ENCODE data around the gene MINK1.
"Not testable (repeated sequence)": the region's sequence is repeated elsewhere in the genome, so short reads cannot be mapped to it uniquely, and the experiment has no call there.

MINK1 gene

GRCh38 chr17:4846635-4847390 is 13.7 kb downstream of the MINK1 start:
- no peak for DNase-seq (ENCODE audit: low read depth, low spot score)

- no peak for DNase-seq (ENCODE audit: low read depth, low spot score)
Measured at GRCh38 chr17:4849011-4849536, 15.9 kb downstream of the MINK1 start.

GRCh38 chr17:4850246-4850645 is 17.1 kb downstream of the MINK1 start:
- no peak for DNase-seq (ENCODE audit: low read depth, low spot score)

- no peak for DNase-seq (ENCODE audit: low read depth, low spot score)
Measured at GRCh38 chr17:4851084-4851483, 17.9 kb downstream of the MINK1 start.

GRCh38 chr17:4852567-4853207 is 19.5 kb downstream of the MINK1 start:
- DNase-seq (ENCODE audit: low read depth, low spot score): no peak

GRCh38 chr17:4853208-4853671 is 20.1 kb downstream of the MINK1 start:
- DNase-seq (ENCODE audit: low read depth, low spot score): no peak

- no peak for DNase-seq (ENCODE audit: low read depth, low spot score)
Measured at GRCh38 chr17:4854111-4854681, 21.1 kb downstream of the MINK1 start.

- DNase-seq (ENCODE audit: low read depth, low spot score): no peak
Measured at GRCh38 chr17:4856271-4856936, 23.3 kb downstream of the MINK1 start.

GRCh38 chr17:4856937-4857314 is 23.8 kb downstream of the MINK1 start:
- DNase-seq (ENCODE audit: low read depth, low spot score): no peak

GRCh38 chr17:4857347-4857746 is 24.2 kb downstream of the MINK1 start:
- not testable (repeated sequence) for DNase-seq (ENCODE audit: low read depth, low spot score)

GRCh38 chr17:4858068-4858881 is 25.1 kb downstream of the MINK1 start:
- no peak for DNase-seq (ENCODE audit: low read depth, low spot score)

- DNase-seq (ENCODE audit: low read depth, low spot score): no peak
Measured at GRCh38 chr17:4858882-4859260, 25.7 kb downstream of the MINK1 start.

GRCh38 chr17:4859816-4860625 is 26.9 kb downstream of the MINK1 start:
- no peak for DNase-seq (ENCODE audit: low read depth, low spot score)

- DNase-seq (ENCODE audit: low read depth, low spot score): no peak
Measured at GRCh38 chr17:4860651-4861050, 27.5 kb downstream of the MINK1 start.

GRCh38 chr17:4861052-4861451 is 27.9 kb downstream of the MINK1 start:
- DNase-seq (ENCODE audit: low read depth, low spot score): no peak

GRCh38 chr17:4862720-4863119 is 29.6 kb downstream of the MINK1 start:
- no peak for DNase-seq (ENCODE audit: low read depth, low spot score)

- no peak for DNase-seq (ENCODE audit: low read depth, low spot score)
Measured at GRCh38 chr17:4863321-4863720, 30.2 kb downstream of the MINK1 start.

- not testable (repeated sequence) for DNase-seq (ENCODE audit: low read depth, low spot score)
Measured at GRCh38 chr17:4867535-4867934, 34.4 kb downstream of the MINK1 start.

- not testable (repeated sequence) for DNase-seq (ENCODE audit: low read depth, low spot score)
Measured at GRCh38 chr17:4869058-4869998, 36.2 kb downstream of the MINK1 start.

All from activated naive CD8-positive, alpha-beta T cell treated with anti-CD3 and anti-CD28 coated beads, Interleukin-2, amount 50 U/mL, for 16 hours (primary cell).